NCI-H524 treated with DMSO at 0.1 percent for 48 hours (cell line): ENCODE data around the gene LAMB1.
"Not testable (repeated sequence)": the region's sequence is repeated elsewhere in the genome, so short reads cannot be mapped to it uniquely, and the experiment has no call there.

ENCODE experiments used
- DNase-seq: peaks from one replicate; lab custom pipeline; 2025; lab: John Stamatoyannopoulos, UW

Gene LAMB1

GRCh38 chr7:107945332-107945731 is 57.6 kb downstream of the LAMB1 start:
- DNase-seq: no peak

- DNase-seq: no peak
Observed at GRCh38 chr7:107944411-107945169, 58.4 kb downstream of the LAMB1 start.

- no peak for DNase-seq
Observed at GRCh38 chr7:107943018-107943417, 59.9 kb downstream of the LAMB1 start.

- DNase-seq: no peak
Observed at GRCh38 chr7:107940951-107941350, 62.0 kb downstream of the LAMB1 start.

- no peak for DNase-seq
Observed at GRCh38 chr7:107939573-107940489, 63.1 kb downstream of the LAMB1 start.

GRCh38 chr7:107938456-107939250 is 64.3 kb downstream of the LAMB1 start:
- no peak for DNase-seq

GRCh38 chr7:107937531-107937930 is 65.4 kb downstream of the LAMB1 start:
- DNase-seq: no peak

- DNase-seq: no peak
Observed at GRCh38 chr7:107936312-107936711, 66.6 kb downstream of the LAMB1 start.

- DNase-seq: no peak
Observed at GRCh38 chr7:107934991-107935770, 67.8 kb downstream of the LAMB1 start.

- DNase-seq: no peak
Observed at GRCh38 chr7:107933386-107934013, 69.5 kb downstream of the LAMB1 start.

- no peak for DNase-seq
Observed at GRCh38 chr7:107932805-107933204, 70.2 kb downstream of the LAMB1 start.

GRCh38 chr7:107931740-107932515 is 71.0 kb downstream of the LAMB1 start:
- DNase-seq: no peak

GRCh38 chr7:107926481-107926880 is 76.5 kb downstream of the LAMB1 start:
- no peak for DNase-seq

- no peak for DNase-seq
Observed at GRCh38 chr7:107924841-107925504, 78.0 kb downstream of the LAMB1 start.

GRCh38 chr7:107922886-107923285 is 80.1 kb downstream of the LAMB1 start:
- no peak for DNase-seq

GRCh38 chr7:107921826-107922225 is 81.1 kb downstream of the LAMB1 start:
- not testable (repeated sequence) for DNase-seq

GRCh38 chr7:107920048-107920772 is 82.8 kb downstream of the LAMB1 start:
- DNase-seq: no peak

- DNase-seq: no peak
Observed at GRCh38 chr7:107918948-107919347, 84.0 kb downstream of the LAMB1 start.
